Anterior cingulate cortex (tissue), 58 donors: ENCODE measurements around the gene TAS2R7.
"Not testable (repeated sequence)": the region's sequence is repeated elsewhere in the genome, so short reads cannot be mapped to it uniquely, and the experiment has no call there.

ENCODE experiments used
- DNase-seq, 58 donors: peaks; one replicate each; lab custom pipeline; 2025; lab: John Stamatoyannopoulos, UW

TAS2R7 gene, protein sequence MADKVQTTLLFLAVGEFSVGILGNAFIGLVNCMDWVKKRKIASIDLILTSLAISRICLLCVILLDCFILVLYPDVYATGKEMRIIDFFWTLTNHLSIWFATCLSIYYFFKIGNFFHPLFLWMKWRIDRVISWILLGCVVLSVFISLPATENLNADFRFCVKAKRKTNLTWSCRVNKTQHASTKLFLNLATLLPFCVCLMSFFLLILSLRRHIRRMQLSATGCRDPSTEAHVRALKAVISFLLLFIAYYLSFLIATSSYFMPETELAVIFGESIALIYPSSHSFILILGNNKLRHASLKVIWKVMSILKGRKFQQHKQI

DNA sequence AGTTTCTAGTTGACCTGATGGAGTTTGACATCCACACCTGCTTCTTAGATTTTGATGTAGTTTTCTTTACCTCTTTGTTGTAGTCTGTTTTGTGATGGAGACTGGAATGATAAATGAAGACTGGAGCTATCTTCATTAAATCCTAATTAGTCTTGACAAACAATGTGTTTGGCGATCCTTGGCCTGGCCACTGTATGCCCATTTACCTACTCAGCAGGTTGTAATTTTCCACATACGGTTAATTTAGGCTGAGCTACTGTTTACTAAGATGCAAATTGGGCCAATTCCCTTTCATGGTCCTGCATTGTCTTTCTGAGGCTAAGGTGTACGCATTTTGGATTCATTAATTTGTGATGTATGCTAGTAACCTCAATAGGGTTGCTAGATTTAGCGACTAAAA lies at the start of gene TAS2R7:
TAS2R7 (minus strand) TSS at position 41 of the 400 bp plus-strand sequence. CDS start 57 bp downstream, outside the sequence.
- DNase-seq = no peak

DNA sequence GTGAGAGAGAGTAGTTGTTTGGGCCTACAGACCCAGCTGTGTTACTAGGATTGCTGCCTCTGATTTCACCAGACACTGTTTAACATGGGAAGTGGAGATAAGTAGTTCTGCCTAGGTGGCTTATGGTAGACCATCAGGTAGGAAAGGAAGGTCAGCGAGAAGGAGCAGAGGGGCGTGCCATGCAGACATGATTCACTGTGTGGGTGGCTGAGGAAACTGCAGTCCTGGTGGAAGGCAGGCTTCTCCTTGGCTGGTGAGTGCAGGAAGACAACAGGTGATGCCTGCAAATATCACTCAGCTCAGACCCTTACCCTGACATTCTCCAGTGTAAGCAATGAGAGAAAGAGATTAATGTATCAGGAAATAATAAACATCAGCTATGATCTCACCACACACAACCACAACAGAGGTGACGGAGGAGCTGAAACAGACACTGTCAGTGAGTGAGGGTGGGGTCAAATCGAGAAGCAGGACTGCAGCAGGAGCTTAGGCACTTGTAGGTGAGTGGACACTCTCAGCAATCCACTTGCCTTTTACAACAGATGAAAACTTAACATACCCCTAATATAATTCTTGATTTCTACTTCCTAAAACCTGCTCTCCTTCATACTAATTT lies 48.9 kb upstream of the TAS2R7 start:
- no peak for DNase-seq

DNA sequence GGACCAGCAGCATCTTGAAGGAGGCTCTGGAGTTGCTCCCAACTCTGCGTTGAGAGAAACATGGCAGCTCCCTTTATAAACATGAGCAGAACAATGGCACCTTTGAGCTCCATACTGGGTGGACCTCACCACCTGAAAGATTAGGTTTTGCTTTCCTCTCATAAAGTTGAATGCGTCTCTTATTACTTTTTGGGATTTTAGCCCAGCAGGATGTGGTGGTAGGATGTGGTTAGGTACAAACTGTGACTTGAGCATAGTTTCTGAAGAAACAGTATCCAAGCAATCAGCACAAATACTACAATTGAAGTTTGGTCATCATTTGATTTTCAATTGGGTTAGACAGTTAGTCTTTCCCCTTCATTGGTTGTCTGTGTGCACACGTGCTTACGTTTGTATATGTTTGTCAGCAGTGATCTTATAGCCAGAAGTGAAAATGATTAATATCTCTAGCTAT lies 47.0 kb upstream of the TAS2R7 start, which contains the start of gene PRR4:
PRR4 (minus strand) TSS at position 51 of the 454 bp plus-strand sequence; CDS start at position 13, 38 bp downstream.
- DNase-seq = no peak

DNA sequence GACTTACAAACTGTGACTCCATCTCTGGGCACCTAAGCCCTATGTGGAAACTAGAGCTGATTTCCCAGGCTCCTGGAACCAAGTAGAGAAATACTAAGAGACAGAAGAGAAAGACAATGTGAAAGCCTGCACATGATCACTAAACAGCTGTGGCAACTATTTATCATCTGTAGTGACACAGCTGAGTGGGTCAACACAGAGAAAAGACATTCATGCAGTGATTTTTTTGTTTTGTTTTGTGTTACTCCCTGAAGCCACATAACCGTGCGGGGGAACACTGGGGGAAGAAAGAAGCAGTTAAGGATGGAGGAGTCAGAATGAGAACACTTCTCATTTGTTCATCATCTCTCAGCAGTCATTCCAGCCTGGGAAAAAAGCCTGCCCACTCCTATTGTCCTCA lies 45.3 kb upstream of the TAS2R7 start:
- no peak for DNase-seq

DNA sequence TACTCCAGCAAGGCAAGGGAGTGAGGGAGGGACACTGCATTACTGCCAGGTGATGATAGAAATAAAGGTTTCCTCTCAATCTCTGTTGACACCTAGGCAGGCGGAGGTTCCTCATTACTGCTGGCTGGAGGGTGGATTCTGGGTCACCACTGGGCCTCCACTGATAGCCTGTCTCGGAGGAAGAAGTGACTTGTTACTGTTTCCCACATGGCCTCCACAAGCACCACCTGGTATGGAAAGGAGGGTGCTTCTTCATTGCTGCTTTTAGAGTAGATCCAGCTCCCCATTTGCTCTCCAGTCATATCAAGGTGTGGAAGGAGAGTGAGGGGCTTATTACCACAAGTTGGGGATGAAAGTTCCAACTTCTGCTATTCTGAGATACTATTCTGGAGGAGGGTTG lies 40.4 kb upstream of the TAS2R7 start:
- no peak for DNase-seq

DNA sequence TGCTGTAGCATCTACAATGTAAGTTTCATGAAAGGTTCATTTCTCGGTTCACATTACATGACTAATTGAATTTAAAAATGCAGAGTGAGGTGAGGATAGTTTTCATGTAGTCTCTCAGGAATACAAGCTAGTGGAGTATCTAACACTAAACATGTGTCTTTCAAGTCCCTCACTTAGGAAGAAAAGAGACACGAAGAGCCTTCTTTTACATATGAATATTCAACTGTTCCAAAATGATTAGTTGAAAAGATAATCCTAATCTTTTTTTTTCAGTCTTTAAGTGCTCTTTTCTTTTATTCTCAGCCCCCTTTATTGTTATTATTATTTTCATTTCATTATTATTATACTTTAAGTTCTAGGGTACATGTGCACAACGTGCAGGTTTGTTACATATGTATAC lies 36.0 kb upstream of the TAS2R7 start:
- no peak for DNase-seq

DNA sequence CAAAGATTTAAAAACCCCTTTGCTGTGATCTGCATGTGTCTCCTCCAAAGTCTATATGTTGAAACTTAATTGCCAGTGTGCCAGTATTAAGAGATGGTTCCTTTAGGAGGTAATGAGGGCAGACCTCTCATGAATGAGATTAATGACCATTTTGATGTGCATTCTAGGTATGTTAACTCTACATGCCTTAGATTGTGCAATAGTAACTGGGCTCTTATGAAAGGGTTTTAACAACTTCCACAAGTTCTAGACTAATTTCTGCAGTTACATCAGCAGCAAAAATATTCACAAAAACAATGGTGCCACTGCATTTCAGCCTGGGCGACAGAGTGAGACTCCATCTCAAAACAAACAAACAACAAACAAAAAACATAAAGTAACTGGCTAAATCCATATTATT lies 27.6 kb upstream of the TAS2R7 start:
- no peak for DNase-seq

DNA sequence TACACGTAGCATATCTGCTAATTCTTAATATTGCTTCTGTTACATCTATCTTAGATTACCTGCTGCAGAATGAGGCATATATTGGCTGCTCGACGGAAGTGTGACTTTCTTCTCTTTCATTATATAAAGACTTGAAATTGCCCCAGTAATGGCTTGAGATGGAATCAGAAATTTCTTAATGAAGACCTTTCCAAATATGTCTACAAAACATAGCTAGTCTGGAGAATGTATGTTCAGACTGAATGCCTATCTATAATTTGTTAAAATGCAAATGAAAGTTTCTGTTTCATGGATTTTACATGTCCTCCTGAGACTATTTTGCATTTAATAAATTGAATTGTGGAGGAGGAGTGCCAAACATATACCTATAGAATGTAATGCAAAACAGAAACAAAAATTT lies 23.8 kb upstream of the TAS2R7 start, which contains the start of gene TAS2R10:
TAS2R10 (minus strand) TSS at position 101 of the 400 bp plus-strand sequence; CDS start at position 12, 89 bp downstream.
- no peak for DNase-seq

DNA sequence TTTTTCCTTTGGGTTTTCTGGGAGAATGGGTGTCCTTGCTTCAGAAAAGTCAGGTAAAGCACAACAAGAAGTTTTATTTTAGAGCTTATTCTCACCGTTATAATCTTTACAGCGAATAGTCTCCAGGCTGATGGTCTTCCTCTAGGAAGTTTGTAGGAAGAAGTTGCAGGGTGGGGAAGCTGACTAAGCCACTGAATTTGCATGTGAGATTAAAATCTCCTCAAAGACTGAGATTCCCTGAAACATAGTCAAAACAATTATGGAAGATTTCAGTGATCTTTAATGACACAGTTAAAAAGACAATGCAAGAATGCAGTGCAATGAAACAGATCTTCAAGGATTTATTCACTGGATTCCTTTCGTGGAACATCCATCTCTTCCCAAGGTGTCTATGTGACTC lies 22.5 kb upstream of the TAS2R7 start:
- no peak for DNase-seq

DNA sequence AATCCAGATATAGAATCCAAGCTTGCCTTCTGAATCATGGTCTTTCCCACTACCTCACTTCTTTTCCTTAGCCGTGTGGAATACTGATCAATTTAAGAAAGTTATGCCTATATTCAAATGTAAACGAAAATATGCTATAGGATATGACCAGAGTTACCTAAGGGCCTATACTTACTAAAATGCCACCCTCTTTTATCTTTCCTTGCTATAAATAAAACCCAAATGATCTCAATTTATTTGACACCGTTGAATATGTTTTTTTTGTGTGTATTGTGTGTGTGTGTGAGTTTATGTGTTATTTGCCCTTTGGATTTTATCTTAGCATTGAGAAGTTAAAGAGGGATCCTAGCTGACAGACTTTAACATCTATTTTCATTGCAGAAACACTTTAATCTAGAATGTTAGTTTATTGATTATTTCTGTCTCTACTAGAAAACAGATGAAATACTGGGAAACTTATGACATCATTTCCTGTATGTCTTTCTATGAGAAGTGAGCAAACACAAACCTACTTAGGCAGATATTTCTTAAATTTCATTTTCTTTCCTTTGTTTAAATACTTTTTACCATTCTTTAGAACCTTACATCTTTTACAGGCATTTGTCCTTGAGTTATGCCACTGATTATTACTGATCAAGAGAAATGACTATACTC lies 9.6 kb upstream of the TAS2R7 start:
- DNase-seq = no peak

DNA sequence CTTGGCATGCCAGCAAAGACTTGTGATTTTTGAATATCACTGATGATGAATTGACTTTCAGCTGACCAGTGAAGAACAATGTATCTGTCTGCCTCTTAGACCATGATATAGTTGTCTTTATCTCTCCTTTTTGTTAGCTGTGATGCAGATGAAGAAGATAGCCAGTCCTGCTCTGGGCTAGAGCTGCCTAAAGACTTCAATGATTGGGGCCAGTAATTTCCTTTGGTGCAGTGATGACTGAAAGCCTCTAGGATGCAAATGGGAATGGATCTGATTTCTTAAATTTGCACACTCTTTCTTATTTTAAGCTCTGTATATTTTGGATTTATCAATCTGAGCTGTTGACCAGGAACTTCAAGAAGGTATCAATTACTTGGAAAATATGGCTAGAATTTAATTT lies 7.6 kb upstream of the TAS2R7 start, which contains the start of gene TAS2R9:
TAS2R9 (minus strand) TSS at position 101 of the 400 bp plus-strand sequence; CDS start at position 8, 93 bp downstream.
- DNase-seq = no peak

DNA sequence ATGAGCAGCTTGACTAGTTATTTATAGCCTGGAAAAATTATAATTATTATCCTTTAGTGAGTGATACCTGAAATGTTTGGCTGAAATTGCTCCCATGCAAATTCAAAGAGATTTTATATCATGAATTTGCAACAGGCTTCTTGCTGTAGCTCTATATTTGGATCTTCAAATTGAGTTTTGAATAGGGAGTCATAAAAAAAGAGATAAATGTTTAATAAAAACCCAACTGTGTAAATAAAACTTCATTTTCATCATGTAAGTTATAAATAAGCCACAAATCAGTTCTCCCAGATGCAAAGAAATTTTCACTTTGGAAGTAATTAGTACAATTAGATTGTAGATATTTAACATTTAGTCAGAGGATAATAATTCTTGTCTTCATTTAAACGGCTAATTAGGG lies 4.8 kb upstream of the TAS2R7 start, which contains the start of gene TAS2R8:
TAS2R8 (minus strand) TSS at position 101 of the 400 bp plus-strand sequence. CDS start 306 bp downstream, outside the sequence.
- DNase-seq = no peak

DNA sequence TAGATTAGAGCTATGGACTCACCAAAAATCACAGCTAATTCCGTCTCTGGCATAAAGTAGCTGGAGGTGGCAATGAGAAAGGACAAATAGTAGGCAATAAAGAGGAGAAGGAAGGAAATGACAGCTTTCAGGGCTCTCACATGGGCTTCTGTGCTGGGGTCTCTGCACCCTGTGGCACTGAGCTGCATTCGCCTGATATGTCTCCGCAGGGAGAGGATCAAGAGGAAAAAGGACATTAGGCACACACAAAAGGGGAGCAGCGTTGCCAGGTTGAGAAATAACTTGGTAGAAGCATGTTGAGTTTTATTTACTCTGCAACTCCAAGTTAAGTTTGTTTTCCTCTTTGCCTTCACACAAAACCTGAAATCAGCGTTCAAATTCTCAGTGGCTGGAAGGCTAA lies 686 bp downstream of the TAS2R7 start:
- no peak for DNase-seq

DNA sequence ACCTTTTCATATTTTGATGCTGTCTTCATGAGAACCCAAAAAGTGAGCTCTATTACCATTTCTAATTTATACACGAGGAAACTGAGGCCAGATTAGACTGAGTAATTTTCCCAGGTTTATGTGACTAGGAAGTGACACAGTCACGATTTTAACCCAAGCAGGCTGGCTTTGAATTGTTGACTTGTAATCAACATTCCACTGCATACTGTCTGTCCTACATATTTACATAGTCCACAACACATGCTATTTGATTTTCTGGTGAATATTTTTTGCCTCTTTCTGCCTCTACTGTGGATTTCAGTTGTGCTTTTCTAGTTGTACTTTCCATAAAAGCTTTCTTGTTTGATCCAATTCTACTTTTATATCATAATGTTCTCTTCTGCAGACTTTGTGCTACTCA lies 8.2 kb downstream of the TAS2R7 start:
- no peak for DNase-seq

DNA sequence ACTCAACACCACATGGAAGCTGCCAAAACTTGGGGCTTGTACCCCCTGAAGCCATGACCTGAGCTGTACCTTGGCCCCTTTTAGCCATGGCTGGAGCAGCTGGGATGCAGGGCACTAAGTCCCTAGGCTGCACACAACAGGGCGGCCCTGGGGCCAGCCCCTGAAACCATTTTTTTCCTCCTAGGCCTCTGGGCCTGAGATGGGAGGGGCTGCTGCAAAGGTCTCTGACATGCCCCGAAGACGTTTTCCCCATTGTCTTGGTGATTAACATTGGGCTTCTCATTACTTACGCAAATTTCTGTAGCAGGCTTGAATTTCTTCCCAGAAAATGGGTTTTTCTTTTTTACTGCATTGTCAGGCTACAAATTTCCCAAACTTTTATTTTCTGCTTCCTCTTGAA lies 10.7 kb downstream of the TAS2R7 start:
- not testable (repeated sequence) for DNase-seq

DNA sequence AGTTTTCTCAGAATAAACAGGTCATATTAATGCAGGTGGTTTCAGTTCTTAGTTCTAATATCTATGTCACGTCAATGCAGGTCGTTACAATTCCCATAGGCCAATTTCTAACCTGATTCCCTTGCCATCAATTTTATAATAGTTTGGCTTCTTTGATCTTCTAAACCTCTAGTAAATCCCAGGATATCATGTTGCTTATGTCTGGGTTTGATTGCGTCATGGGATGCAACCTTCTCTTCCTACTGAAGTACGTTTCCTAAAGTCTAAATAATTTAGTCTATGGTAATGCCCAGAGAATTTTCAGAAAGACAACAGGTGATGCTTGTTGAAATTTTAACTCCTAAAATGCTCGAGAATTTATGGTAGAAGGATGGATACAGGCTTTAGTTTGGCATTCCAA lies 19.2 kb downstream of the TAS2R7 start:
- no peak for DNase-seq

DNA sequence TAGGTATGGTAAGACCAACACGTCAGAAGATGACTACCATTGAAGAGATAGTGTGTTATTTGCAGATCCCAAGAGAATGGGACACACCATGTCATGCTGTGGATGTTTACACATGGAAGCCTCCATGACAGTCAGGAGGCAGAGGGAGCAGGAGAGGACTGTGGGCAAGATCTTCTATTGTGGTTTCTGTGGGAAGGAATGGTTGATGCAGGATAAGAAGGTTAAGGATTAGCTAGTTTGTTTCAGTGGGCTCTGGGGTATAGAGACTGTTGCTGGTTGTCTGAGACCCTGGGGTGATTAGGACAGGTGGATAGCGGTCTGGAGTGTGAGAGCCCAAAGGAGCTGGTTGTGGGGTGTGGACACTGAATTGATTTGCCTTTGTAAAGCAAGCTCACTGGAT lies 23.3 kb downstream of the TAS2R7 start:
- no peak for DNase-seq

DNA sequence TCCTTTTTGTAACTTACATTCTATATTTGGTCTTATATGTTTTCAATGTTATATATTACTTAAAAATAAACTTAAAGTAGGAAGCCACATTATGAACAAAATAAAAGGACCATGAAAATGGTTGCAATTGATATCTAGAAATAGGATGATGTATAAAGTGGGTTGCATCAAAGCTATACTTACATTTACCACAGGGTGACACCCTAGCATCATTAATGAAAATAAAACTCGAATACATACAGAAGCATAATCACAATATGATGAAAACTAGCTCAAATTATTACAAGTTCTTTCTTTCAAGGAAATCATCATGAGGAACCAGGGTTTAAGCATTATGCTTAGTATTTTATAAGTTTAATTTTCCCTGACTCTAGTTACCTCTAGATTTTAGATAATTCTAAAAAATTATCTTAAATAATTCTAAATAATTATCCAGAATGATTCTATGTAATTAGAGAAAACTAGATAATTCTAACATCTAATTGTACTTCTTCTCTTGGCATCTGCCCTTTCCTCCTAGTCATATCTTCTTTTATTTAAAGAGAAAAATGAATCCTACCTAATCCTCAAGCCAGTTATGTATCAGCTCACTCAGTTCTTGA lies 31.2 kb downstream of the TAS2R7 start:
- DNase-seq = peak in 1 of 58 donors; percentile 15

DNA sequence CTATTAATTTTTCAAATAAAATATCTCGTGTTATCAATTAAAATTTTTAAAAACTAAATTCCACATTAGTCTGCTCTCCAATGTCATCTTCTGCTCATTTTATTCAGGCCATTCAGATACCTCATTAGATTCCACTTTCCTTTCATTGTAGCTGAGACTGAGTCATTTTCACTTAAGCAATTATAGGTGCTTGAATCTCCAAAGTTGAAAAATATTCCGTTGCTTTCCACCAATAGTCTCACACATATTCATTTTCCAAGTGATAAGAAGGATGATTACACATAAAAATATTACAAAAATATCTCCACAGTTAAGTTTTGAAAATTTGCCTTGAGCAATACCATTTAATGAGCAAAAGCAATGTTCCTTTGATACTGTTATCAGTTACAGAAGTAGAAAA lies 42.8 kb downstream of the TAS2R7 start:
- no peak for DNase-seq

DNA sequence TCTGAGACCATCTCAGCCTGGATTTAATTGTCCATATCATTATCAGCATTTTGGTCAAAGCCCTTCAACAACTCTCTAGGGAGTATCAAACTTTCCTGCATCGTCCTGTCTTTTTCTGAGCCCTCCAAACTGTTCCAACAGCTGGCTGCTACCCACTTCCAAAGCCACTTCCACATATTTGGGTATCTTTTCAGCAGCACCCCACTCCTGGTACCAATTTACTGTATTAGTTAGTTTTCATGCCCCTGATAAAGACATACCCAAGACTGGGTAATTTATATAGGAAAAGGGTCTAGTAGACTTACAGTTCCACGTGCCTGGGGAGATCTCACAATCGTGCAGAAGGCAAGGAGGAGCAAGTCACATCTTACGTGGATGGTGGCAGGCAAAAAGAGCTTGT lies 46.2 kb downstream of the TAS2R7 start:
- no peak for DNase-seq

DNA sequence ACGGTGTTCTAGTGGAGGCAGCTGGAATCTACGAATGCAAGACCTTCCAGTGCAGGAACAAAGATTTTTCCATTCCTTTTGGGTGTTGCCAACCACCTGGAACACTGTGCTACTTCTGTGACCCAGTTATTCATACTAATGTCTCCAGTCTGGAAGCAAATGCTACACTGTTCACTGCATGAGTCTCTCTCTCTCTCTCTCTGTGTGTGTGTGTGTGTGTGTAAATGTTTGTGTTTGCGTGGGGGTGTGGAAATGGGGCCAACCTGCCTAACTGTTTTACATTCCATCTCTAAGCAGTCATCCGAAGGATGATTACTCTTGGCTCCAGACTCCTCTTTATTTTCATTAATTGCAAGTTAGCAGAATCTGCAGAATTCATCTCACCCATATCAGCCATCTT lies 49.4 kb downstream of the TAS2R7 start:
- DNase-seq = no peak
